SH-SY5Y (cell line): ENCODE measurements around the gene SCT.

Experiments
- GATA2 ChIP-seq: IDR thresholded peaks from 2 replicates; pipeline ENCODE4 v1.6.1; 2011; ENCODE audit warnings: mild to moderate bottlenecking, low read depth, low read length
- GATA3 ChIP-seq: IDR thresholded peaks from 2 replicates; pipeline ENCODE4 v1.6.1; 2011; ENCODE audit warnings: low read depth, mild to moderate bottlenecking, low read length, moderate library complexity

GRCh38 chr11:612201-612960 lies 14.6 kb downstream of the SCT start:
- TF ChIP-seq GATA3 (no peak), GATA2 (no peak)
